Neutrophil (primary cell): Measurements from ENCODE around the gene MLF2.

Experiments
- H3K27ac ChIP-seq: fragments of 200-600 bp; sonication (generic); 2 replicates; pipeline ENCODE4 v1.5.1; 2016; ENCODE audit warnings: mild to moderate bottlenecking, moderate library complexity
- H3K27me3 ChIP-seq: fragments of 200-600 bp; sonication (generic); 2 replicates; pipeline ENCODE4 v1.6.0; 2016; ENCODE audit warnings: mild to moderate bottlenecking
- H3K36me3 ChIP-seq: fragments of 200-600 bp; sonication (generic); 2 replicates; pipeline ENCODE4 v1.5.1; 2017
- H3K4me1 ChIP-seq, 2 experiments: fragments of 200-600 bp in 1 of 2; sonication (generic) in 1 of 2; 1 replicate in 1 of 2; 2 replicates in 1 of 2; pipeline versions ENCODE4 v1.5.1 to v1.6.1; 2013 to 2016; ENCODE audit warnings: low read depth in 1 of 2, low read length in 1 of 2, mild to moderate bottlenecking in 1 of 2, moderate library complexity in 1 of 2; ENCODE audit not compliant: control insufficient read depth in 1 of 2, insufficient read depth in 1 of 2
- H3K4me3 ChIP-seq, 2 experiments: fragments of 200-600 bp in 1 of 2; sonication (generic) in 1 of 2; 1 replicate in 1 of 2; 2 replicates in 1 of 2; pipeline ENCODE4 v1.5.1; 2013 to 2016; ENCODE audit warnings: low read depth in 1 of 2, low read length in 1 of 2, mild to moderate bottlenecking in 1 of 2, moderate library complexity in 1 of 2
- H3K9me3 ChIP-seq: fragments of 200-600 bp; sonication (generic); 2 replicates; pipeline ENCODE4 v1.5.1; 2016
- CTCF ChIP-seq: fragments of 200-600 bp; sonication (generic); IDR thresholded peaks from 2 replicates; pipeline ENCODE4 v1.5.1; 2016; ENCODE audit warnings: antibody characterized with exemption

The MLF2 gene

GRCh38 chr12:6780573-6780972, 27.6 kb upstream of the MLF2 start:
- Histone ChIP-seq H3K36me3 (no peaks in the 10 kb centered on the region), H3K27ac (no peak overlapping the region), H3K4me3 (no peak overlapping the region), H3K4me1 (peaks cover 27 to 33% of the 10 kb centered on the region in 2 experiments), H3K9me3 (no peaks in the 10 kb centered on the region), H3K27me3 (peaks cover 32% of the 10 kb centered on the region)
- no peak for TF ChIP-seq CTCF

GRCh38 chr12:6779708-6780432, 26.9 kb upstream of the MLF2 start:
- H3K27me3 ChIP-seq = peaks cover 39% of the 10 kb centered on the region
- no peak for TF ChIP-seq CTCF
- peaks cover 21 to 26% of the 10 kb centered on the region in 2 experiments for H3K4me1 ChIP-seq
- H3K36me3 ChIP-seq = no peaks in the 10 kb centered on the region
- H3K27ac ChIP-seq = no peak overlapping the region
- no peak overlapping the region for H3K4me3 ChIP-seq
- H3K9me3 ChIP-seq = no peaks in the 10 kb centered on the region

GRCh38 chr12:6778574-6779550, 25.9 kb upstream of the MLF2 start:
- Histone ChIP-seq H3K36me3 (no peaks in the 10 kb centered on the region), H3K27ac (peak overlapping the region; percentile 10), H3K9me3 (no peaks in the 10 kb centered on the region), H3K4me1 (peaks cover 12 to 16% of the 10 kb centered on the region in 2 experiments), H3K27me3 (peaks cover 49% of the 10 kb centered on the region), H3K4me3 (peak overlapping the region; percentile 51 to 60)
- TF ChIP-seq CTCF = peak; percentile 93

GRCh38 chr12:6778217-6778573, 25.3 kb upstream of the MLF2 start:
- H3K4me3 ChIP-seq = peak overlapping the region; percentile 51 to 60
- H3K36me3 ChIP-seq = no peaks in the 10 kb centered on the region
- H3K27me3 ChIP-seq = peaks cover 56% of the 10 kb centered on the region
- no peak for TF ChIP-seq CTCF
- H3K27ac ChIP-seq = no peak overlapping the region
- peaks cover 12 to 15% of the 10 kb centered on the region in 2 experiments for H3K4me1 ChIP-seq
- H3K9me3 ChIP-seq = no peaks in the 10 kb centered on the region

- Histone ChIP-seq H3K9me3 (no peaks in the 10 kb centered on the region), H3K4me3 (no peak overlapping the region), H3K4me1 (peaks cover 17 to 19% of the 10 kb centered on the region in 2 experiments), H3K27ac (no peak overlapping the region), H3K27me3 (peaks cover 64% of the 10 kb centered on the region), H3K36me3 (no peaks in the 10 kb centered on the region)
- no peak for TF ChIP-seq CTCF
Observed at GRCh38 chr12:6777386-6777785, 24.4 kb upstream of the MLF2 start.
